ENCODE results near the gene MYH6.

Gene MYH6

GRCh38 chr14:23385244-23385641, 22.8 kb downstream of the MYH6 start:
- Histone ChIP-seq H3K27ac (ENCODE audit: poor library complexity, severe bottlenecking) (no peak overlapping the region), H3K4me3 (ENCODE audit: severe bottlenecking) (no peak overlapping the region), H3K36me3 (ENCODE audit: low read depth) (no peaks in the 10 kb centered on the region), H3K4me1 (ENCODE audit: insufficient read depth, poor library complexity, severe bottlenecking) (no peaks in the 10 kb centered on the region), H3K27me3 (ENCODE audit: insufficient read depth, poor library complexity, severe bottlenecking) (no peaks in the 10 kb centered on the region), H3K9me3 (ENCODE audit: severe bottlenecking) (no peaks in the 10 kb centered on the region)
- TF ChIP-seq CTCF (IDR thresholded peaks at IDR 0.05; ENCODE audit: poor library complexity, severe bottlenecking), result no peak
- ATAC-seq (ENCODE audit: low read depth) (no peak), DNase-seq (ENCODE audit: low spot score) (no peak)

- H3K27ac ChIP-seq (ENCODE audit: poor library complexity, severe bottlenecking), result no peak overlapping the region
- H3K9me3 ChIP-seq (ENCODE audit: severe bottlenecking), result no peaks in the 10 kb centered on the region
- no peak for TF ChIP-seq CTCF (IDR thresholded peaks at IDR 0.05; ENCODE audit: poor library complexity, severe bottlenecking)
- ATAC-seq (ENCODE audit: low read depth) (no peak), DNase-seq (ENCODE audit: low spot score) (no peak)
- no peaks in the 10 kb centered on the region for H3K4me1 ChIP-seq (ENCODE audit: insufficient read depth, poor library complexity, severe bottlenecking)
- H3K27me3 ChIP-seq (ENCODE audit: insufficient read depth, poor library complexity, severe bottlenecking), result no peaks in the 10 kb centered on the region
- H3K36me3 ChIP-seq (ENCODE audit: low read depth), result no peaks in the 10 kb centered on the region
- H3K4me3 ChIP-seq (ENCODE audit: severe bottlenecking), result no peak overlapping the region
Observed at GRCh38 chr14:23384364-23385080, 23.6 kb downstream of the MYH6 start.

GRCh38 chr14:23382731-23383440, 25.2 kb downstream of the MYH6 start:
- H3K27me3 ChIP-seq (ENCODE audit: insufficient read depth, poor library complexity, severe bottlenecking), result no peaks in the 10 kb centered on the region
- H3K36me3 ChIP-seq (ENCODE audit: low read depth), result no peaks in the 10 kb centered on the region
- H3K9me3 ChIP-seq (ENCODE audit: severe bottlenecking), result no peaks in the 10 kb centered on the region
- no peak for DNase-seq (ENCODE audit: low spot score)
- no peak overlapping the region for H3K4me3 ChIP-seq (ENCODE audit: severe bottlenecking)
- H3K27ac ChIP-seq (ENCODE audit: poor library complexity, severe bottlenecking), result no peak overlapping the region
- ATAC-seq (ENCODE audit: low read depth), result no peak
- TF ChIP-seq CTCF (IDR thresholded peaks at IDR 0.05; ENCODE audit: poor library complexity, severe bottlenecking), result no peak
- no peaks in the 10 kb centered on the region for H3K4me1 ChIP-seq (ENCODE audit: insufficient read depth, poor library complexity, severe bottlenecking)

GRCh38 chr14:23382276-23382675, 25.8 kb downstream of the MYH6 start:
- ATAC-seq (ENCODE audit: low read depth), result no peak
- H3K4me3 ChIP-seq (ENCODE audit: severe bottlenecking), result no peak overlapping the region
- H3K4me1 ChIP-seq (ENCODE audit: insufficient read depth, poor library complexity, severe bottlenecking), result no peaks in the 10 kb centered on the region
- TF ChIP-seq CTCF (IDR thresholded peaks at IDR 0.05; ENCODE audit: poor library complexity, severe bottlenecking), result no peak
- no peaks in the 10 kb centered on the region for H3K36me3 ChIP-seq (ENCODE audit: low read depth)
- no peaks in the 10 kb centered on the region for H3K27me3 ChIP-seq (ENCODE audit: insufficient read depth, poor library complexity, severe bottlenecking)
- H3K9me3 ChIP-seq (ENCODE audit: severe bottlenecking), result no peaks in the 10 kb centered on the region
- H3K27ac ChIP-seq (ENCODE audit: poor library complexity, severe bottlenecking), result no peak overlapping the region
- no peak for DNase-seq (ENCODE audit: low spot score)

GRCh38 chr14:23381871-23382270, 26.2 kb downstream of the MYH6 start:
- Histone ChIP-seq H3K9me3 (ENCODE audit: severe bottlenecking) (no peaks in the 10 kb centered on the region), H3K4me3 (ENCODE audit: severe bottlenecking) (no peak overlapping the region), H3K36me3 (ENCODE audit: low read depth) (no peaks in the 10 kb centered on the region), H3K27me3 (ENCODE audit: insufficient read depth, poor library complexity, severe bottlenecking) (no peaks in the 10 kb centered on the region), H3K4me1 (ENCODE audit: insufficient read depth, poor library complexity, severe bottlenecking) (no peaks in the 10 kb centered on the region), H3K27ac (ENCODE audit: poor library complexity, severe bottlenecking) (no peak overlapping the region)
- no peak for DNase-seq (ENCODE audit: low spot score)
- TF ChIP-seq CTCF (IDR thresholded peaks at IDR 0.05; ENCODE audit: poor library complexity, severe bottlenecking), result no peak
- ATAC-seq (ENCODE audit: low read depth), result no peak

All from RWPE2 (cell line).